Measurements from ENCODE around the gene PDE8B. TPM values are rescaled to one million over a fixed set of nuclear protein-coding genes. Genes with fewer than 3 reads are reported as not detected.
A peak's percentile ranks its signal among the peaks of the same experiment; 100 is the strongest.

PDE8B gene
- total RNA-seq, 1 donor from 2014 or later, result 5.5 TPM

GRCh38 chr5:77230727-77231470 lies 20.4 kb downstream of the PDE8B start:
- no peak for ATAC-seq
- DNase-seq (ENCODE audit: low spot score), result no peak

DNA sequence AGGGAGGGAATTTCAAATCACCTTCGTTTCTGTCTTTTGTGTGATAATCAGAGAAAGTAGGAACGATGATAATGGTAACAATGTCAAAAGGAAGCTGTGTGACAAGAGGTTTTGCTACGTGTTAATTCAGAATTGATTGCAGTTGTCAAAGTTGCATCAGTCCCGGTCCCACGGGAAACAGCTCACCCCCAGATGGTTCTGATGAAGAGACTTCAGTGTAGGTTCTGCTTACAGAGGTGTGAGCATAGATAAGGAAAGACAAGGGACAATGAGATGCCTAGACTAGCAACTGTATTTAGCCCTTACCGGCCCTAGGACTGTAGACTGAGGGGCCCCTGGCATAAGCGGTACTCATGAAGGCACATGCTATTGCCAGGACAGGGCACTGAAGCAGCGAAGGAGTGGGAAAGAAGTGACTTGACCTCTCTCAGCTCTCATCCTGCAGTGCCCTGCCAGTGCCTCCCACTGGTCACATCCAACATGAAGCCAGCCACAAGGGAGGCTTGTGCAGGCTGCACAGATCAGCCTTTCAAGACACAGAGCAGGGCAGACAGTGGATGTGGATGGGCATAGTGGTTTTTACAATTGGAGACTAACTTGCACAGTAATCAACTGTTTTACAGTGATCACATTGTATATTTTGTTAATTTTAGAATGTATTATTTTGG lies 21.1 kb downstream of the PDE8B start:
- ATAC-seq, result no peak
- DNase-seq (ENCODE audit: low spot score), result no peak

DNA sequence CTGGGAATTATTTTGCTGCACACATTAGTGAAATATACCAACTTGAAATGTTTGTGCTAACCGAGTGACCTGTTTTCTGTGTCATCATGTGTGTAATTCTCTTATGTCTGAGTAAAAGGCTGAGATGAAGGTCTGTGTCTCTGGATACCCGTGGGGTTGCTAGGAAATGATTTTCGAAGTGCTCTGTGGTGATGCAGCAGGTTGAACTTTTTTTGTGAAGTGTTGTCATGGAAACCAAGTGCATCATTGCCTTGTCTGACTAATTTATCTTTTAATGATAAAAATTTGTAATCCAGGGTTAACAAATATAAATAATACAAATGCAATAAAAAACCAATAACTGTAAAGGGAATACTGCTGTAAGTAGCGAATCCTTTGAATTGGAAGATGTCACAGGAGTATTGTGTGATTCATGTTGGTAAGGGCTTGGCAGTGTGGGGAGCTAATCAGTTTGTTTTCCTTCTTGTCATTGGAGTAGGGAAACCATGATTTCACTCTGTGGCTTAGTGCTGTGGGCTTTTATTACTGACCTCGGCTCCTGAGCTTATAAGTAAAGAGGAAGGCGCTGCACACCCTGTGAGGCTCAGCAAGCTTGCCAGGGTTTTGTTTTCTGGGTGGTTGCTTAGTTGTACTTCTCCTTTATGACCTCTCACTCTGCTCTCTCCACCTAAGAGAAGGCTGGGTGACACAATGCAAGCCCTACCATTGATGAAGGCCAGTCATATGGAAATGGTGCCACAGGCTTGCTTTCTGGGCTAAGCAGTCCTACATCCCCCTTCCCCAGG lies 22.3 kb downstream of the PDE8B start:
- no peak for DNase-seq (ENCODE audit: low spot score)
- peak; percentile 26 for ATAC-seq

- ATAC-seq, result no peak
These were observed 25.6 kb downstream of the PDE8B start for GRCh38 chr5:77235846-77236721.

GRCh38 chr5:77239126-77239741 lies 28.8 kb downstream of the PDE8B start:
- no peak for DNase-seq (ENCODE audit: low spot score)
- ATAC-seq, result peak; percentile 75

More at GRCh38 chr5:77235846-77236721, 25.6 kb downstream of the PDE8B start:
- no peak for DNase-seq (ENCODE audit: low spot score)

GRCh38 chr5:77241444-77241843 lies 31.0 kb downstream of the PDE8B start:
- ATAC-seq (peak; percentile 86), DNase-seq (ENCODE audit: low spot score) (peak; percentile 61)

GRCh38 chr5:77249475-77249874 lies 39.0 kb downstream of the PDE8B start:
- ATAC-seq (no peak), DNase-seq (ENCODE audit: low spot score) (no peak)

GRCh38 chr5:77250021-77250420 lies 39.5 kb downstream of the PDE8B start:
- DNase-seq (ENCODE audit: low spot score) (no peak), ATAC-seq (no peak)

DNA sequence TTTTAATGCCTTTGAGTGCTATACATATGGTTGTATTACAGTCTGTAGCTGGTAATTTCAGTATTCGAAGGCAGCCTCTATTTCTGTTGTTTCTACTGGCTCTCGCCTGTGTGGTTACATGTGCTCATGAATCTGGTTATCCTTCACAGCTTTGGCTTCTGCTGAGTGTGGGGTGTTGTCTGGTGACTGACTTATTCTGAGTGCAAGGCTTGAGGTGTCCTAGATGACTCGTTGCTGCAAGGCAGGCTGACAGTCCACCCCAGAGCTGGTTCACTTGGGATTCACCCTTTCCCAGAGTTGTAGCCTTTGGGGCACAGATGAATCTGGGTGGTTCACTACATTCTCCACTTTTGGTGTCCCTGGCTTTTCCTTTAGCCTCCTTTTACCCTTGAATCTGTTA lies 41.4 kb downstream of the PDE8B start:
- ATAC-seq (no peak), DNase-seq (ENCODE audit: low spot score) (no peak)

DNA sequence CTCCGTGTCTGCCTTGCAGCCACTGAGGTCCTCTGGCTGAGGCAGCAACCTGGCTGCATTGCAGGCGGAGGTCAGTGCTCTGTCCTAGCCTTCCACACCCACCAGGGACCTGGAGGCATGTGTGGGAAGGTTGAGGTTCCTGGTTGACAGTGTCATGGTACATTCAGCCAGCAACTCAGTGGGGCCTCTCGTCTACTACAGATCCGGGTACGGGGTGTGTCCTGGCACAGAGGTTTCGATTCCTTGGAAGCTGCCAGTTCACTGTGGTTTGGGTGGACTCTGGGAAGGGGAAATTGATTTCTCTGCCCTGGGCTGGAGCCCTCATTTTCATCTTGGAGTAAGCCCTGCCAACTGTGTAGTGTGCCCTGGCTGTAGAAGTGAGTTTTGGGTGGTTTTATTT lies 45.1 kb downstream of the PDE8B start:
- DNase-seq (ENCODE audit: low spot score), result peak; percentile 83

DNA sequence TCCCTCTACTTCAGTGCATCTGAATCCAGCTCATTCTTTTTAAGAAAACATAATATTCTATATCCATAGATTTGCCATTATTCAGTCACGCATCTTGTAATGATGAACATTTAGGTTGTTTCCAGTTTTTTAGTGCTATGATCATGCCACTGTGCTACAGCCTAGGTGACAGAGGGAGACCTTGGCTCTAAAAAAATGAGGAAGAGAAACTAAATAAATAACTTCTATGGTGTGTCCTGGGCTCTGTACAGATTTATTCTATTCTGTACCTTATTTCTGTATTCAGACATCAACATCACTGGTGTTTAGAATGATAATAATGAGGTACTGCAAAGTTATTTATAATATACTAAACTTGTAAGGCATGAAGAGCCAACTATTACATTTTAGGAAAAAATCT lies 45.9 kb downstream of the PDE8B start:
- ATAC-seq (no peak), DNase-seq (ENCODE audit: low spot score) (no peak)

More for the DNA sequence above, 45.1 kb downstream of the PDE8B start:
- ATAC-seq, result peak; percentile 96

DNA sequence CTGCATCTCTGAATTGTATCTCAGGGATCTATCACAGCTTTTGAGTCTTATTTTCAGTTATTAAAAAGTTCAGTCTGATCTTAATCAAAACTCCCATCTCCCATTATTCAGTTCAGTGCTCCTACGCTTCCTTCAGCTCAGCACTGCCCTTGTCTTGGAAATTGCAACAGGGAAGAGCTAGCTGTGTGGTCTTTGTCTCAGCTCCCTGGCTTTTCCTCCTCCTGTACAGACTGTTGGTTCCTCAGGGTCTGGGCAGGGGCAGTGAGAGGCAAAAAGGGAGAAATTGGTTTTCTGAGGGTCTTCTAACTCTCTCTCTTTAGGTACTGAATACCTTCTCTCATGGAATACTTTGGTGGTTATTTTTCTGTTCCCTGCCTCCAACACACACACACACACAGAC lies 48.2 kb downstream of the PDE8B start:
- ATAC-seq (no peak), DNase-seq (ENCODE audit: low spot score) (no peak)

GRCh38 chr5:77259476-77259875 lies 49.0 kb downstream of the PDE8B start:
- DNase-seq (ENCODE audit: low spot score) (no peak), ATAC-seq (no peak)

DNA sequence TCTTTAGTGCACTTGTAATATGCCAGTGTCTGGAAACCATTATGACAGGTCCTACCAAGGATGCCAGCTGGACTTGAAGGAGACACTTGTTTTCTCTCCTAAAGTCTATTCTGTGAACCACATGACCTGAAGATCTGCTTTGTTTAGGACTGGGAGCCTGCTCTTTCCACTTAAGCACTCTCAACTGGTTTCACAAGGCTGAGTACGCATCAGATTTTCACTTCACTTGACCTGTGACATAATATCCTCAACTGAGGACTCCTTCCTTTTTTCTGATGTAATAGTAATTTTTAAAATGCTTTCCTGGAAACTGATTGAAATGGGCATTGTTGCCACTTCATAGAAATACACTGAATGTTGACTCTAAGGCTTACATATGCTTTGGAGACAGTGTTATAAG lies 52.2 kb downstream of the PDE8B start:
- ATAC-seq (no peak), DNase-seq (ENCODE audit: low spot score) (no peak)

DNA sequence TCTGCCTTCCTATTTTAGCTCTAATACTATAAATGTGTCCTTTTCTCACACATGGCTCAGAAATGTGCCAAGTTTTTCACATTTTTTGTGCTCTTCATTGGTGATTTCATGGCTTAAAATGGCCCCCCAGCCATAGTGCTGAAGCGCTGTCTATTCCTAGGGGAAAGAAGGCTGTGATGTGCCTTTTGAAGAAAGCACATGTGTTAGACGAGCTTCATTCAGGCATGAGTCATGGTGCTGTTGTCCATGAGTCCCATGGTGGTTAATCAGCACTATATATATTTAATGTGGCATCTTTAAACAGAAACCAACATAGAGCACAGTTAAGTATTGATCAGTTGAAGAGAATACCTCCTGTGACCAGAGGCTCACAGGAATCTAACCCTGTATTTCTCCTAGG lies 55.8 kb downstream of the PDE8B start:
- DNase-seq (ENCODE audit: low spot score) (no peak), ATAC-seq (no peak)

GRCh38 chr5:77267496-77267895 lies 57.0 kb downstream of the PDE8B start:
- DNase-seq (ENCODE audit: low spot score), result no peak
- no peak for ATAC-seq

GRCh38 chr5:77272206-77272605 lies 61.7 kb downstream of the PDE8B start:
- no peak for ATAC-seq

DNA sequence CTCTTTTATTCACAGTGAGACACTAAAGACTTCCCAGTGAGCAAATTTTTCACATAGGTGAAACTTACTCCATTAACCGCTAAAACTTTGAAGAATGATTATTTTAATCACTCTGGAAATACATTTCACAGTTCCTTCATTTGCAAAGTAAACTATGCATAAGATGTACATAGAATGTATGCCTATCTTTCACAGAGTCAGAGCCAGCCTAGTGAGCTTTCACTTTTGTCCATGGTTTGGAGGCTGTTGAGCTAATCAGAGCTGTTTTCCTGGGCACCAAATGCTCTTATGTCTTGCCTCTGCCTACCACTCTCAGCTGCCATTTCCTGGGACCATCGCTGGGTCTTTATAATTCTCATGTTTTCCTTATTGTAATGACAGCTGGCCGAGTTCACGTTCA lies 67.3 kb downstream of the PDE8B start:
- no peak for ATAC-seq
- no peak for DNase-seq (ENCODE audit: low spot score)

More at GRCh38 chr5:77272206-77272605, 61.7 kb downstream of the PDE8B start:
- no peak for DNase-seq (ENCODE audit: low spot score)

GRCh38 chr5:77280036-77280435 lies 69.6 kb downstream of the PDE8B start:
- DNase-seq (ENCODE audit: low spot score), result no peak
- no peak for ATAC-seq

GRCh38 chr5:77281969-77282336 lies 71.5 kb downstream of the PDE8B start:
- DNase-seq (ENCODE audit: low spot score), result no peak
- peak; percentile 39 for ATAC-seq

Data from left lobe of liver (tissue), 2 donors.